ENCODE measurements around the gene SLC2A11.

SLC2A11 gene

GRCh38 chr22:23842599-23842998 lies 15.1 kb upstream of the SLC2A11 start:
- TF ChIP-seq, protein P1, sequence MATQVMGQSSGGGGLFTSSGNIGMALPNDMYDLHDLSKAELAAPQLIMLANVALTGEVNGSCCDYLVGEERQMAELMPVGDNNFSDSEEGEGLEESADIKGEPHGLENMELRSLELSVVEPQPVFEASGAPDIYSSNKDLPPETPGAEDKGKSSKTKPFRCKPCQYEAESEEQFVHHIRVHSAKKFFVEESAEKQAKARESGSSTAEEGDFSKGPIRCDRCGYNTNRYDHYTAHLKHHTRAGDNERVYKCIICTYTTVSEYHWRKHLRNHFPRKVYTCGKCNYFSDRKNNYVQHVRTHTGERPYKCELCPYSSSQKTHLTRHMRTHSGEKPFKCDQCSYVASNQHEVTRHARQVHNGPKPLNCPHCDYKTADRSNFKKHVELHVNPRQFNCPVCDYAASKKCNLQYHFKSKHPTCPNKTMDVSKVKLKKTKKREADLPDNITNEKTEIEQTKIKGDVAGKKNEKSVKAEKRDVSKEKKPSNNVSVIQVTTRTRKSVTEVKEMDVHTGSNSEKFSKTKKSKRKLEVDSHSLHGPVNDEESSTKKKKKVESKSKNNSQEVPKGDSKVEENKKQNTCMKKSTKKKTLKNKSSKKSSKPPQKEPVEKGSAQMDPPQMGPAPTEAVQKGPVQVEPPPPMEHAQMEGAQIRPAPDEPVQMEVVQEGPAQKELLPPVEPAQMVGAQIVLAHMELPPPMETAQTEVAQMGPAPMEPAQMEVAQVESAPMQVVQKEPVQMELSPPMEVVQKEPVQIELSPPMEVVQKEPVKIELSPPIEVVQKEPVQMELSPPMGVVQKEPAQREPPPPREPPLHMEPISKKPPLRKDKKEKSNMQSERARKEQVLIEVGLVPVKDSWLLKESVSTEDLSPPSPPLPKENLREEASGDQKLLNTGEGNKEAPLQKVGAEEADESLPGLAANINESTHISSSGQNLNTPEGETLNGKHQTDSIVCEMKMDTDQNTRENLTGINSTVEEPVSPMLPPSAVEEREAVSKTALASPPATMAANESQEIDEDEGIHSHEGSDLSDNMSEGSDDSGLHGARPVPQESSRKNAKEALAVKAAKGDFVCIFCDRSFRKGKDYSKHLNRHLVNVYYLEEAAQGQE (IDR thresholded peaks at IDR 0.05; ENCODE audit: insufficient replicate concordance, low read depth): no peak
- TF ChIP-seq, protein P2, sequence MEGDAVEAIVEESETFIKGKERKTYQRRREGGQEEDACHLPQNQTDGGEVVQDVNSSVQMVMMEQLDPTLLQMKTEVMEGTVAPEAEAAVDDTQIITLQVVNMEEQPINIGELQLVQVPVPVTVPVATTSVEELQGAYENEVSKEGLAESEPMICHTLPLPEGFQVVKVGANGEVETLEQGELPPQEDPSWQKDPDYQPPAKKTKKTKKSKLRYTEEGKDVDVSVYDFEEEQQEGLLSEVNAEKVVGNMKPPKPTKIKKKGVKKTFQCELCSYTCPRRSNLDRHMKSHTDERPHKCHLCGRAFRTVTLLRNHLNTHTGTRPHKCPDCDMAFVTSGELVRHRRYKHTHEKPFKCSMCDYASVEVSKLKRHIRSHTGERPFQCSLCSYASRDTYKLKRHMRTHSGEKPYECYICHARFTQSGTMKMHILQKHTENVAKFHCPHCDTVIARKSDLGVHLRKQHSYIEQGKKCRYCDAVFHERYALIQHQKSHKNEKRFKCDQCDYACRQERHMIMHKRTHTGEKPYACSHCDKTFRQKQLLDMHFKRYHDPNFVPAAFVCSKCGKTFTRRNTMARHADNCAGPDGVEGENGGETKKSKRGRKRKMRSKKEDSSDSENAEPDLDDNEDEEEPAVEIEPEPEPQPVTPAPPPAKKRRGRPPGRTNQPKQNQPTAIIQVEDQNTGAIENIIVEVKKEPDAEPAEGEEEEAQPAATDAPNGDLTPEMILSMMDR (IDR thresholded peaks at IDR 0.05; ENCODE audit: insufficient read depth, low read length): no peak
- TF ChIP-seq GABPA (IDR thresholded peaks at IDR 0.05; ENCODE audit: low read depth): no peak
- TF ChIP-seq SPI1 (IDR thresholded peaks at IDR 0.05; ENCODE audit: borderline replicate concordance, low read depth): no peak
- TF ChIP-seq POLR2AphosphoS5 (IDR thresholded peaks at IDR 0.05; ENCODE audit: low read depth): no peak
- Histone ChIP-seq H3K4me3 (replicated peaks; ENCODE audit: insufficient read depth, low read length) (no peak overlapping the region), H3K27ac (replicated peaks) (no peak overlapping the region), H3K27me3 (ENCODE audit: insufficient read depth, poor library complexity, severe bottlenecking) (no peaks in the 10 kb centered on the region)
- DNase-seq (ENCODE audit: low read depth in 1 of 2, low spot score in 1 of 2): no peak

GRCh38 chr22:23844739-23845202 lies 12.9 kb upstream of the SLC2A11 start:
- H3K27me3 ChIP-seq (ENCODE audit: insufficient read depth, poor library complexity, severe bottlenecking): no peaks in the 10 kb centered on the region
- DNase-seq (ENCODE audit: low read depth in 1 of 2, low spot score in 1 of 2): no peak
- TF ChIP-seq POLR2AphosphoS5 (IDR thresholded peaks at IDR 0.05; ENCODE audit: low read depth) (no peak), SPI1 (IDR thresholded peaks at IDR 0.05; ENCODE audit: borderline replicate concordance, low read depth) (no peak), GABPA (IDR thresholded peaks at IDR 0.05; ENCODE audit: low read depth) (no peak)
- TF ChIP-seq, protein P1 (IDR thresholded peaks at IDR 0.05; ENCODE audit: insufficient replicate concordance, low read depth): no peak
- TF ChIP-seq, protein P2 (IDR thresholded peaks at IDR 0.05; ENCODE audit: insufficient read depth, low read length): no peak
- no peak overlapping the region for H3K4me3 ChIP-seq (replicated peaks; ENCODE audit: insufficient read depth, low read length)
- no peak overlapping the region for H3K27ac ChIP-seq (replicated peaks)

DNA sequence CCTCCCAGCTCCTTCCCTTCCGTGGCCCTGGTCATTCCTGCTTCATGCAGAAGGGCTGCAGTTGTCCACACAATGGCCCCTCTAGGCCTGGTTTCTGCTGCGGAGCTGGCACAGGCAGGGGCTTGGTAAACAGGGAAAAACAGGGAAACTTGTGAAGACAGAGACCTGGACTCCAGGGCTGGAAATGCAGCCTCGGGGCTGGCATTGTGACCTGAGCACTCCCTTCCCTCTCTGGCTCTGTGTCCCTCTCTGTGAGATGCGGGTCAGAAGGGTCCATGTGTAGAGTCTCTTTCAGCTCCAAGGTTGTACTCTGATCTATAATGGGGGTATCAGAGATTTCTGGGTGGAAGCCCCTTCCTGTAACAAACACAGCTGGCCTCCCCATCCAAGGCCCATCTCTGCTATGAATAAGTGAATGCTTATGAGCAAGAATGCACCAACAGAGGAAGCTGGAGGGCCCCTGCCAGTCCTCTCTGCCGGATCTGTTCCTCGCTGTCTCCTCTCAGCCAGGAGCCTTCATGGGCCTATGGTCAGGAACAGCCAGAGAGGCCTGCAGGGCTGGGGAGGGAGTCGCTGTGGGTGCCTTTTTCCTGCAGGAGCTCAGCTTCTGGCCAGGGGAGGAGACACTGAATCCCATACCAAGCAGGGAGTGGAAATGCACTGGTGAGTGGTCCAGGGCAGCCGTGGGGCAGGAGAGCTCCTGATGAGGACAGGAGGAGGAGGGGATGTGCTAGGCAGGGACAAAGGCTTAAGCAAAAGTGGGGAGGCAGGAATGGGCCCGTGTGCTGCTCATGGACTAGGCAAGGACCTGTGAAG lies 12.2 kb upstream of the SLC2A11 start:
- no peak overlapping the region for H3K4me3 ChIP-seq (replicated peaks; ENCODE audit: insufficient read depth, low read length)
- DNase-seq (ENCODE audit: low read depth in 1 of 2, low spot score in 1 of 2): no peak
- TF ChIP-seq POLR2AphosphoS5 (IDR thresholded peaks at IDR 0.05; ENCODE audit: low read depth) (no peak), SPI1 (IDR thresholded peaks at IDR 0.05; ENCODE audit: borderline replicate concordance, low read depth) (no peak)
- TF ChIP-seq, protein P2 (IDR thresholded peaks at IDR 0.05; ENCODE audit: insufficient read depth, low read length): no peak
- no peak overlapping the region for H3K27ac ChIP-seq (replicated peaks)
- no peaks in the 10 kb centered on the region for H3K27me3 ChIP-seq (ENCODE audit: insufficient read depth, poor library complexity, severe bottlenecking)
